ENCODE results near the gene ZNF554. TPM values are rescaled to one million over a fixed set of nuclear protein-coding genes. Genes with fewer than 3 reads are reported as not detected.

The ZNF554 gene
- total and polyA plus RNA-seq, 4 donors, result 1.1 to 8.8 (median 4.0) TPM

- TF ChIP-seq, protein P1, sequence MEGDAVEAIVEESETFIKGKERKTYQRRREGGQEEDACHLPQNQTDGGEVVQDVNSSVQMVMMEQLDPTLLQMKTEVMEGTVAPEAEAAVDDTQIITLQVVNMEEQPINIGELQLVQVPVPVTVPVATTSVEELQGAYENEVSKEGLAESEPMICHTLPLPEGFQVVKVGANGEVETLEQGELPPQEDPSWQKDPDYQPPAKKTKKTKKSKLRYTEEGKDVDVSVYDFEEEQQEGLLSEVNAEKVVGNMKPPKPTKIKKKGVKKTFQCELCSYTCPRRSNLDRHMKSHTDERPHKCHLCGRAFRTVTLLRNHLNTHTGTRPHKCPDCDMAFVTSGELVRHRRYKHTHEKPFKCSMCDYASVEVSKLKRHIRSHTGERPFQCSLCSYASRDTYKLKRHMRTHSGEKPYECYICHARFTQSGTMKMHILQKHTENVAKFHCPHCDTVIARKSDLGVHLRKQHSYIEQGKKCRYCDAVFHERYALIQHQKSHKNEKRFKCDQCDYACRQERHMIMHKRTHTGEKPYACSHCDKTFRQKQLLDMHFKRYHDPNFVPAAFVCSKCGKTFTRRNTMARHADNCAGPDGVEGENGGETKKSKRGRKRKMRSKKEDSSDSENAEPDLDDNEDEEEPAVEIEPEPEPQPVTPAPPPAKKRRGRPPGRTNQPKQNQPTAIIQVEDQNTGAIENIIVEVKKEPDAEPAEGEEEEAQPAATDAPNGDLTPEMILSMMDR (IDR thresholded peaks at IDR 0.05; ENCODE audit: control extremely low read depth, extremely low read depth), result no peak
- no peak overlapping the region for H3K9ac ChIP-seq (ENCODE audit: insufficient read depth in 1 of 2, low read length in 2 of 2)
- H3K27ac ChIP-seq (ENCODE audit: low read depth in 1 of 2, low read length in 1 of 2), result peak overlapping the region in 1 of 2 donors; percentile 67
- no peak for ATAC-seq (ENCODE audit: insufficient read depth, low FRiP score)
- peaks cover 0 to 51% (median 22%) of the 10 kb centered on the region in 4 donors for H3K36me3 ChIP-seq (ENCODE audit: control insufficient read depth in 4 of 4, insufficient read depth in 4 of 4, low read length in 4 of 4)
- H3K27me3 ChIP-seq (ENCODE audit: control insufficient read depth in 3 of 3, insufficient read depth in 3 of 3, low read length in 2 of 3), result no peaks in the 10 kb centered on the region
- no peak for DNase-seq
- H3K4me3 ChIP-seq, result no peak overlapping the region
- peaks cover 0 to 2% (median 0%) of the 10 kb centered on the region in 4 donors for H3K9me3 ChIP-seq (ENCODE audit: control insufficient read depth in 4 of 4, insufficient read depth in 3 of 4, low read length in 3 of 4)
- 95 to 97% methylated on average over 16 of the region's 16 CpGs for WGBS, 2 donors
- no peaks in the 10 kb centered on the region for H3K4me1 ChIP-seq (ENCODE audit: control insufficient read depth in 5 of 5, insufficient read depth in 5 of 5, low read length in 5 of 5)
Measured at GRCh38 chr19:2798158-2798685, 21.4 kb upstream of the ZNF554 start.

DNA sequence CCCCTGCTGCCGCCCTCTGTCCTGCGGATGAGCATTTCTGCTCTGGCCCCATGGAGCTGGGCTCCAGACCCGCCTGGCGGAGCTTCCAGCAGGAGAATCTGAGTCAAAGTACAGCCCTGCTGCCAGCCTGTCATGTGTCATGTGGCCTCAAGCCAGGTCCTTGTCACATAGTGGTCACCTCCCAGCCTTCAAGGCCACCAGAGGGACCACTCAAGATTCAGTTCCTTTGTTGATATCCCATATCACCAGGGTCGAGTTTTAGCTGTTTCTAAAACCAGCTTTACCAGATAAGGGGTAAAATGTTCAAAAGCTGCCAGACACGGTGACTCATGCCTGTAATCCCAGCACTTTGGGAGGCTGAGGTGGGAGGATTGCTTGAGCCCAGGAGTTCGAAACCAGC is 20.9 kb upstream of the ZNF554 start:
- Histone ChIP-seq H3K9ac (ENCODE audit: insufficient read depth in 1 of 2, low read length in 2 of 2) (no peak overlapping the region), H3K27me3 (ENCODE audit: control insufficient read depth in 3 of 3, insufficient read depth in 3 of 3, low read length in 2 of 3) (no peaks in the 10 kb centered on the region), H3K4me1 (ENCODE audit: control insufficient read depth in 5 of 5, insufficient read depth in 5 of 5, low read length in 5 of 5) (no peaks in the 10 kb centered on the region), H3K9me3 (ENCODE audit: control insufficient read depth in 4 of 4, insufficient read depth in 3 of 4, low read length in 3 of 4) (peaks cover 0 to 2% (median 0%) of the 10 kb centered on the region in 4 donors), H3K36me3 (ENCODE audit: control insufficient read depth in 4 of 4, insufficient read depth in 4 of 4, low read length in 4 of 4) (peaks cover 0 to 50% (median 20%) of the 10 kb centered on the region in 4 donors), H3K4me3 (no peak overlapping the region), H3K27ac (ENCODE audit: low read depth in 1 of 2, low read length in 1 of 2) (peak overlapping the region in 1 of 2 donors; percentile 67)
- DNase-seq (no peak), ATAC-seq (ENCODE audit: insufficient read depth, low FRiP score) (no peak)
- 90% methylated on average over 7 of the region's 7 CpGs for WGBS, 2 donors
- TF ChIP-seq, protein P1 (IDR thresholded peaks at IDR 0.05; ENCODE audit: control extremely low read depth, extremely low read depth), result no peak

DNA sequence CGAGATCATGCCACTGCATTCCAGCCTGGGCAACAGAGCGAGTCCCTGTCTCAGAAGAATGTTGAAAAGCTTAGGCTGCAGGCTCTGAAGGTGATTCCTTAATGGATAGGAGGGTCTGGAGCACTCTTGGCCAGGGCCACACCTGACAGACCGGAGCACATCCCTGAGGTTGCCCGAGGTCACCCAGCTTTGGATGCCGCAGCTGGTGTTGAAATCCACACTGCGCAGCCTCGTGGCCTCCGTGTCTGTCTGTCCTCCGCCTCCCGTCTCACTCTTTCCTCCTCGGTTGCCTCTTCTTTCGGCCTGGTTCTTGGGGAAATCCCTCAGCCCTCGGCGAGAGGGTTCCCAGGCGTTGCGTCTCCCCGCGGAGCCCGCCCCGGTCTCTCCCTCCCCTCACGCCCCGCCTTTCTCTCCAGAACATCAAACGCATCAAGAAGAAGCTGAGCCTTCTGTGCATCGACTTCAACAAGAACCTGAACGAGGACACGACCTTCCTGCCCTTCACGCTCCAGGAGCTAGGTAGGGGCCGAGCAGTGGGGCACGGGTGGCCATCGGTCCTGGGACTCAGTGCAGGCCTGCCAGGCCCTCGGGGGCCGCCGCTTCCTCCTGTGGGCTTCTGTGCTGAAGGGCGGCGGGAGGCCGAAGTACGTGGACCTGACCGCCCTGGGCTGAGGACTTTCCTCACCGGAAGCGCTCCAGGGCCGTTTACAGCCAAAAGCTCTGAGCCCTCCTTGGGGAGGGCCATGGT is 20.2 kb upstream of the ZNF554 start:
- H3K36me3 ChIP-seq (ENCODE audit: control insufficient read depth in 4 of 4, insufficient read depth in 4 of 4, low read length in 4 of 4), result peaks cover 0 to 48% (median 20%) of the 10 kb centered on the region in 4 donors

More for the DNA sequence above, 20.2 kb upstream of the ZNF554 start:
- DNase-seq, result no peak
- TF ChIP-seq, protein P1 (IDR thresholded peaks at IDR 0.05; ENCODE audit: control extremely low read depth, extremely low read depth), result no peak
- peak overlapping the region in 1 of 2 donors; percentile 47 for H3K27ac ChIP-seq (ENCODE audit: low read depth in 1 of 2, low read length in 1 of 2)
- ATAC-seq (ENCODE audit: insufficient read depth, low FRiP score), result no peak
- no peak overlapping the region for H3K9ac ChIP-seq (ENCODE audit: insufficient read depth in 1 of 2, low read length in 2 of 2)
- no peaks in the 10 kb centered on the region for H3K4me1 ChIP-seq (ENCODE audit: control insufficient read depth in 5 of 5, insufficient read depth in 5 of 5, low read length in 5 of 5)
- H3K9me3 ChIP-seq (ENCODE audit: control insufficient read depth in 4 of 4, insufficient read depth in 3 of 4, low read length in 3 of 4), result peaks cover 0 to 2% (median 0%) of the 10 kb centered on the region in 4 donors
- 94% methylated on average over 41 of the region's 41 CpGs for WGBS, 2 donors
- no peak overlapping the region for H3K4me3 ChIP-seq
- no peaks in the 10 kb centered on the region for H3K27me3 ChIP-seq (ENCODE audit: control insufficient read depth in 3 of 3, insufficient read depth in 3 of 3, low read length in 2 of 3)

Measured in lung (tissue), 12 donors.